Measurements from ENCODE around the gene LIFR. TPM values are rescaled to one million over a fixed set of nuclear protein-coding genes. Genes with fewer than 3 reads are reported as not detected.

Gene LIFR
- total and polyA plus RNA-seq, 2 donors, result 27.5 to 33.8 TPM

DNA sequence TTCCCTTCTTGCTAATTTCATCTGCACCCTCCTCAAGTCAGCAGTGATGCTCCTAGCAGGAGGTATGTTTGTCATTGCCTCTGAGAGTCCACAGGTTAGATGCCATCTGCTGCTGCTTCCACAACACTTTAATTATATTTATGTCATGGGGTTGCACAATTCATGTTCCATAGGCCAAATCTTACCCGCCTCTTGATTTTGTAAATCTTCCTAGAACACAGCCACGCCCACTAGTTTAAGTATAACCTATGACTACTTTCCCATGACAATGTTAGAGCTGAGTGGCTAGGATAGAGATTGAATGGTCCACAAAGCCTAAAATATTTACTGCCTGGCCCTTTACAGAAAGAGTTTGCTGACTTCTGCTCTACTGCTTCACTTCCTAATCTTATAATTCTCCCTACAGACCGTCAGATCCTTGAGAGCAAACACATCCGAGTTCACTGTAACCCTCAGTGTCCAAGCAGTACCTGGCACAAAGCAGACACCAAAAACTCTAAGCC lies 21.1 kb downstream of the LIFR start:
- H3K27me3 ChIP-seq (ENCODE audit: control insufficient read depth in 2 of 2, insufficient read depth in 1 of 2, low read length in 1 of 2), result no peaks in the 10 kb centered on the region
- no peaks in the 10 kb centered on the region for H3K9me3 ChIP-seq (ENCODE audit: control insufficient read depth in 2 of 2, insufficient read depth in 1 of 2, low read length in 1 of 2)
- WGBS, result 76% methylated on average over 4 of the region's 4 CpGs
- DNase-seq (ENCODE audit: low read depth in 6 of 9, low spot score in 9 of 9), result no peak
- H3K4me1 ChIP-seq (ENCODE audit: control insufficient read depth in 2 of 2, insufficient read depth in 2 of 2, low read length in 2 of 2), result no peaks in the 10 kb centered on the region
- H3K36me3 ChIP-seq (ENCODE audit: control insufficient read depth in 2 of 2, insufficient read depth in 2 of 2, low read length in 1 of 2), result no peaks in the 10 kb centered on the region
- no peak overlapping the region for H3K4me3 ChIP-seq (ENCODE audit: low read length in 2 of 2)
- H3K27ac ChIP-seq (ENCODE audit: low read depth in 1 of 2, low read length in 1 of 2), result no peak overlapping the region

DNA sequence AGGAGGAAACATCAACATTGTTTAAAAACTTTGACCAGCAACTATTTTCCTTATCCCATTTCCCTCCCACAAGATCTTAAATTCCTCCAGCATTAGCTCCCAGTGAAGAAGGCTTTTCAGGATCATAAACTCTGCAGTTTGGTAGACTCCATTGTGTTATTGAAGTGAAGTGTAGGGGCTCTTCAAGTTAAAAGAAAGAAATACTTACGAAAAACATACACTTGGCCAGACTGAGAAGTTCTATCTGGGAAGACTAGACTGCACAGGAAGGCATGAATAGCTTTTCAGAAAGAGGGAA lies 22.3 kb downstream of the LIFR start:
- Histone ChIP-seq H3K27ac (ENCODE audit: low read depth in 1 of 2, low read length in 1 of 2) (no peak overlapping the region), H3K9me3 (ENCODE audit: control insufficient read depth in 2 of 2, insufficient read depth in 1 of 2, low read length in 1 of 2) (no peaks in the 10 kb centered on the region), H3K27me3 (ENCODE audit: control insufficient read depth in 2 of 2, insufficient read depth in 1 of 2, low read length in 1 of 2) (no peaks in the 10 kb centered on the region), H3K4me1 (ENCODE audit: control insufficient read depth in 2 of 2, insufficient read depth in 2 of 2, low read length in 2 of 2) (no peaks in the 10 kb centered on the region), H3K4me3 (ENCODE audit: low read length in 2 of 2) (no peak overlapping the region), H3K36me3 (ENCODE audit: control insufficient read depth in 2 of 2, insufficient read depth in 2 of 2, low read length in 1 of 2) (no peaks in the 10 kb centered on the region)
- WGBS, result 70% methylated on average over 1 of the region's 1 CpG
- DNase-seq (ENCODE audit: low read depth in 6 of 9, low spot score in 9 of 9), result no peak

DNA sequence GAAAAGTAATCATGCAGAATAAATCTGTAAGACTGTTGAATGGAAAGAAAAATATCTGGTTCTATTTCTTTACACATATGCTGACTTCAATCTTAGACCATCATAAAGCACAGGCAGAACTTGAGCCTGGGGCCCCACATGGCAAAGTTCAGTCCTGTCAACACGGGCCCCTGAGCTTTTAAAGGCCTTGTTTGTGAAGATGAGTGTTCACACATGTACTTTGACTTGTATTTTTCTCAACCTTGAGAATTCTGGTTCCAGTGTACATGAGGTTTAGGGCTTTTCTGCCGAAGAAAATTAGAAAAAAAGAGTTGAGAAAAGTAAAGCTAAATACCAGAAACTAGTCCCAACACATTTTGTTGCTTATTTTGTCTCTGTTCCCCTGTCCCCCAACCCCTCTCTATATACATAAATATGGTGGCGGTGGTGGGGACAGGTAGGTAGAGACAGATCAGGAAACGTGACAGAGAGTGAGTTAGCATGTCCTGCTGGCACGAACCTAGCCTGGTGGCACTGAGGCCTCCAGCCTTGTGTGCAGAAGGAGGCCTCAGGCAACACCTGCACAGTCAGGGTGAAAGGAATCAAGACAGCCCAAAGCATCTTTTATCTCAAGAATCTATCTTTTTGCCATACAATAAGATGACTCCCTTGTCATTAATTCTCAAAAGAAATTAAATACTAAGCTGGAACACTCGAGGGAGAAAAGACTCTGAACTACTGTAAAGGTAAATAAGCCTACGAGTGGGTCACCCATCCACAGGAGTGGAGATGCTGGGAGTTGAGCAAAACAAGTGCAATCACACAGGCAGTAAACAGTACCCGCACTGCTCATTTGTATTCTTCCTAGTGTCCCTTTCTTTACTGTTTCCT lies 22.9 kb downstream of the LIFR start:
- Histone ChIP-seq H3K9me3 (ENCODE audit: control insufficient read depth in 2 of 2, insufficient read depth in 1 of 2, low read length in 1 of 2) (no peaks in the 10 kb centered on the region), H3K4me1 (ENCODE audit: control insufficient read depth in 2 of 2, insufficient read depth in 2 of 2, low read length in 2 of 2) (no peaks in the 10 kb centered on the region), H3K36me3 (ENCODE audit: control insufficient read depth in 2 of 2, insufficient read depth in 2 of 2, low read length in 1 of 2) (no peaks in the 10 kb centered on the region), H3K27ac (ENCODE audit: low read depth in 1 of 2, low read length in 1 of 2) (no peak overlapping the region), H3K4me3 (ENCODE audit: low read length in 2 of 2) (no peak overlapping the region), H3K27me3 (ENCODE audit: control insufficient read depth in 2 of 2, insufficient read depth in 1 of 2, low read length in 1 of 2) (no peaks in the 10 kb centered on the region)
- no peak for DNase-seq (ENCODE audit: low read depth in 6 of 9, low spot score in 9 of 9)
- 80% methylated on average over 8 of the region's 8 CpGs for WGBS

DNA sequence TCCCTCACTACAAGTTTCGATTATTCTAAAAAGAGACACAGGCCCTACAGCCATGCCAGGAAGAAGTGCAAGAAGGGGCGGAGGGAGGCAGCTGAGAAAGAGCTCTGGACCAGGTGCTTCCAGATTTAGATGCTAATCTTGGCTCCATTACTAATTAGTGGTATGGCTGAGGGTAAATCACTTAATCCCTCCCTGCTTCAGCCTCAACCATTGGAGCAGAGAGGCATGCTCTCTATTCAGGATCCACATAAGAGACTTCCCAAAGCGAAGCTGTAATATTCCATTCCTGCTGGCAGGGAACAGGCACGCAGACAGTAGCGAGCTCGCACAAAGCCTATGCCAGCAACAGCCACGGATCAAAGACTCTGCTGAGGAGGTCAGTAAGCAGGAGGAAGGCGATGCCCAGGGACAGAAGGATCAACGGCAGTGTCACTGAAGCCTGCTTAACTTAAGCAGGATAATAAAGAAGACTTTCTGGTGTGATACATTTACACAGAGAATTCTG lies 24.2 kb downstream of the LIFR start:
- Histone ChIP-seq H3K36me3 (ENCODE audit: control insufficient read depth in 2 of 2, insufficient read depth in 2 of 2, low read length in 1 of 2) (no peaks in the 10 kb centered on the region), H3K4me1 (ENCODE audit: control insufficient read depth in 2 of 2, insufficient read depth in 2 of 2, low read length in 2 of 2) (no peaks in the 10 kb centered on the region), H3K27me3 (ENCODE audit: control insufficient read depth in 2 of 2, insufficient read depth in 1 of 2, low read length in 1 of 2) (no peaks in the 10 kb centered on the region), H3K27ac (ENCODE audit: low read depth in 1 of 2, low read length in 1 of 2) (no peak overlapping the region), H3K4me3 (ENCODE audit: low read length in 2 of 2) (no peak overlapping the region), H3K9me3 (ENCODE audit: control insufficient read depth in 2 of 2, insufficient read depth in 1 of 2, low read length in 1 of 2) (no peaks in the 10 kb centered on the region)
- WGBS, result 85% methylated on average over 9 of the region's 9 CpGs
- DNase-seq (ENCODE audit: low read depth in 6 of 9, low spot score in 9 of 9), result no peak

DNA sequence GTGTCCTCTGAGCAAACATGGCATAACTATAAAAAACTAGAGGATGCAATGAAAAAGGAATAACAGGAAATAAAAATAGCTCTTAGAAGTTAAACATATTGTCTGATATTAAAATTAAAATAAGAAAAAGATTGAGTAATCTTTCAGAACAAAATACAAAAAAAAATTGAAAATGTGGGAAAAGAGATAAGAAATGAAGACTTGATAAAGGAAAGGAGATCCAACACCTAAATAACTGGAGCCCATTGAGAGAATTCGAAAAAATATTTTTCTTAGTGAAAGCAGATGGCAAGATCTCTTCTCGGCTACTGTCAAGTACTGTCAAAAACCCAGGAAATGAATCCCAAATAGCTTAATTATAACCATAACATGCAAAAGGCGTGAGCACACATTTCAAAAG lies 24.9 kb downstream of the LIFR start:
- Histone ChIP-seq H3K36me3 (ENCODE audit: control insufficient read depth in 2 of 2, insufficient read depth in 2 of 2, low read length in 1 of 2) (no peaks in the 10 kb centered on the region), H3K4me1 (ENCODE audit: control insufficient read depth in 2 of 2, insufficient read depth in 2 of 2, low read length in 2 of 2) (no peaks in the 10 kb centered on the region), H3K4me3 (ENCODE audit: low read length in 2 of 2) (no peak overlapping the region), H3K27me3 (ENCODE audit: control insufficient read depth in 2 of 2, insufficient read depth in 1 of 2, low read length in 1 of 2) (no peaks in the 10 kb centered on the region), H3K9me3 (ENCODE audit: control insufficient read depth in 2 of 2, insufficient read depth in 1 of 2, low read length in 1 of 2) (no peaks in the 10 kb centered on the region), H3K27ac (ENCODE audit: low read depth in 1 of 2, low read length in 1 of 2) (no peak overlapping the region)
- WGBS, result 87% methylated on average over 3 of the region's 3 CpGs
- DNase-seq (ENCODE audit: low read depth in 6 of 9, low spot score in 9 of 9), result no peak

DNA sequence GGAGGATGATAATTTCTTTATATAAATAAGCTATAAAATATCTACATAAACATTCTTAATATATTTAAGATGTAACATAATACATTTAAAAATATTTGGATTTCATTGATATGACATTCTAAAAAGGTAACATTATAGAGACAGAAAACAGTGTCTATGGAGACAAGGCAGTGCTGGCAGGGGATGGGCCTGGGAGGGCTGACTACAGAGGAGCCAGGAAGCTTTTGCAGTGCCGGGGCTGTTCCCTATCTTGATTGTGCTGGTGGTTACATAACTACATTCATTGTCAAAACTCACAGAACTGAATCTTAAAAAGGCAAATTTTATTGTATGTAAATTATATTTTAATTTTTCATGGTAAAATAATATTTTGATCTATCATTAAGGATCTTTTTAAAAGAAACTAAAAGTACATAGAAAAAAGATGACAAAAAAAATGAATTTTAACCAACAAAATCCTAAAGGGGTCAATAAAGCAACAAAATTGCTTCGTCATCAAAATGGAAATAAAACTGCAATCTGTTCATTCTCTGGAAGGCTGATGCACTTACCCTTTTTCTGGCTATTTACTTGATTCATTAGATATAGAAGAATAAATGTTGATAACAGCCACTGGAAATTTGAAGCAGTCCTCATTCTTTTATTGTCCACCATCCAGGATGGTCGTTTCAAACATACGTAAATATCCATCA lies 26.3 kb downstream of the LIFR start:
- no peak overlapping the region for H3K27ac ChIP-seq (ENCODE audit: low read depth in 1 of 2, low read length in 1 of 2)
- H3K4me1 ChIP-seq (ENCODE audit: control insufficient read depth in 2 of 2, insufficient read depth in 2 of 2, low read length in 2 of 2), result no peaks in the 10 kb centered on the region
- no peaks in the 10 kb centered on the region for H3K9me3 ChIP-seq (ENCODE audit: control insufficient read depth in 2 of 2, insufficient read depth in 1 of 2, low read length in 1 of 2)
- WGBS, result 76% methylated on average over 4 of the region's 4 CpGs
- no peak for DNase-seq (ENCODE audit: low read depth in 6 of 9, low spot score in 9 of 9)
- no peaks in the 10 kb centered on the region for H3K36me3 ChIP-seq (ENCODE audit: control insufficient read depth in 2 of 2, insufficient read depth in 2 of 2, low read length in 1 of 2)
- H3K4me3 ChIP-seq (ENCODE audit: low read length in 2 of 2), result no peak overlapping the region
- H3K27me3 ChIP-seq (ENCODE audit: control insufficient read depth in 2 of 2, insufficient read depth in 1 of 2, low read length in 1 of 2), result no peaks in the 10 kb centered on the region

DNA sequence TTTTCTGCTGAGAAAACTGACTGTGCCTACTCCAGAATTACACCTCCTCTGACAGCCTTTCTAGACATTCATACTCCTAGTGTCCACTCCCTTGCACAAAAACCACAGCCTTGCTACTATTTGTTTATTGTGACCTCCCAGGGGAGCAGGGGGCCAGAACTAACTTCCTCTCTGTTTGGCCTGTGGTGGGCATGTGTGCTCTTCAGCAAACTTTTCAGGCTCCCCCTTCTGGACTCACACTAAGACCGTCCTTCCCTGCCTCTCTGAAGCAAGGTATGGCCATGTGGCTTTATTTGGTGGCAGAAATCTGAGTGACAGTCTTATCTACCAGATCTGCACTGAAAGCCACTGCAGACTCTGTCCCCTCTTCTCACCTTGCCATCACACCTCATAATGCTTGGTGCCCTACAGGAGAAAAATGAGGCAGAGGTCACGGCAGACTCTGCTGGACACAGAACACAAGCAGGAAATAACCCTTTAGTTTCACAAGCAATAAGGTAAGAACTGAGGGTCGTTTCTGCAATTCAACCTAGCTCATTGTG lies 28.2 kb downstream of the LIFR start:
- H3K36me3 ChIP-seq (ENCODE audit: control insufficient read depth in 2 of 2, insufficient read depth in 2 of 2, low read length in 1 of 2), result no peaks in the 10 kb centered on the region
- H3K4me3 ChIP-seq (ENCODE audit: low read length in 2 of 2), result no peak overlapping the region
- WGBS, result 43% methylated on average over 3 of the region's 3 CpGs
- no peak for DNase-seq (ENCODE audit: low read depth in 6 of 9, low spot score in 9 of 9)
- H3K9me3 ChIP-seq (ENCODE audit: control insufficient read depth in 2 of 2, insufficient read depth in 1 of 2, low read length in 1 of 2), result no peaks in the 10 kb centered on the region
- H3K27ac ChIP-seq (ENCODE audit: low read depth in 1 of 2, low read length in 1 of 2), result no peak overlapping the region
- no peaks in the 10 kb centered on the region for H3K4me1 ChIP-seq (ENCODE audit: control insufficient read depth in 2 of 2, insufficient read depth in 2 of 2, low read length in 2 of 2)
- H3K27me3 ChIP-seq (ENCODE audit: control insufficient read depth in 2 of 2, insufficient read depth in 1 of 2, low read length in 1 of 2), result no peaks in the 10 kb centered on the region

DNA sequence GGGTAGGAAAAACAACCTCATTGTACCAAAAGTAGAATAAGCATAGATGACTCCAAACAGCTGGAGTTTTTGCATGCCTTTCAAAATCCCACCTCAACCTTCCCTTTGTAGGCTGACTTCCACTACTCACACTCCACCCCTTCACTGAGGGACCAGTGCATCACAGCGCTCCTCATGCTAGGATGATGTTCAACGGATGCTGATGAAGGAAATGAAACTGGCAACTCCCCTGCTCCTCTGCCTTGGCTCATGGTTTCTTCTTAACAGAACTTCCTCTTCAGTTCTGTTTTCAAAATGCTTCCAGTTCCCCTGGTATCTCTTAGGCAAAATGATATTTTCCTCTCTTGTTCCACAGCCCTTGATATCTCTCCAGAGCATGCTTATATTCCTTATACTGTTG lies 29.0 kb downstream of the LIFR start:
- 75% methylated on average over 2 of the region's 2 CpGs for WGBS
- DNase-seq (ENCODE audit: low read depth in 6 of 9, low spot score in 9 of 9), result no peak
- Histone ChIP-seq H3K4me3 (ENCODE audit: low read length in 2 of 2) (no peak overlapping the region), H3K36me3 (ENCODE audit: control insufficient read depth in 2 of 2, insufficient read depth in 2 of 2, low read length in 1 of 2) (no peaks in the 10 kb centered on the region), H3K27me3 (ENCODE audit: control insufficient read depth in 2 of 2, insufficient read depth in 1 of 2, low read length in 1 of 2) (no peaks in the 10 kb centered on the region), H3K9me3 (ENCODE audit: control insufficient read depth in 2 of 2, insufficient read depth in 1 of 2, low read length in 1 of 2) (no peaks in the 10 kb centered on the region), H3K27ac (ENCODE audit: low read depth in 1 of 2, low read length in 1 of 2) (no peak overlapping the region), H3K4me1 (ENCODE audit: control insufficient read depth in 2 of 2, insufficient read depth in 2 of 2, low read length in 2 of 2) (no peaks in the 10 kb centered on the region)

DNA sequence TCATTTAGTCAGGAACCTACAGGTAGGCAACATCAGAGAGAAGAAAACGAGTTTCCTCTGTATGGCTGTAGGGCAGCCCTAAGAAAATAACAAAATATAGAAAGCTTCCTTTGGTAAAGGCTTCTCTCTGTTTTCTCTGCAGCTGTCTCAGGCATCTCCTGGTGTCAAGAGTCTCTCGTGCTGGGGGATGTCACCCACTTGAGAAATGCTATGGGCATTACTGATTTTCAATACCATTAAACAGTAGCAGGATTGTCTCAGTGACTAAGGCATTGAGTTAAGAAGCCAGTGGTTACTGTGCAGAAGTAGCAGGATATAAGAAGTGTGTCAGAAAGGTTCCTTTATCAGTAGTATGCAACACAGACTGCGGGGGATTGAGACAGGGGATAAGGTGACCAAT lies 32.4 kb downstream of the LIFR start:
- H3K4me3 ChIP-seq (ENCODE audit: low read length in 2 of 2), result no peak overlapping the region
- no peaks in the 10 kb centered on the region for H3K27me3 ChIP-seq (ENCODE audit: control insufficient read depth in 2 of 2, insufficient read depth in 1 of 2, low read length in 1 of 2)
- H3K27ac ChIP-seq (ENCODE audit: low read depth in 1 of 2, low read length in 1 of 2), result no peak overlapping the region
- H3K36me3 ChIP-seq (ENCODE audit: control insufficient read depth in 2 of 2, insufficient read depth in 2 of 2, low read length in 1 of 2), result no peaks in the 10 kb centered on the region
- H3K9me3 ChIP-seq (ENCODE audit: control insufficient read depth in 2 of 2, insufficient read depth in 1 of 2, low read length in 1 of 2), result no peaks in the 10 kb centered on the region
- DNase-seq (ENCODE audit: low read depth in 6 of 9, low spot score in 9 of 9), result no peak
- whole genome bisulfite sequencing, result 83% methylated on average over 3 of the region's 3 CpGs
- no peaks in the 10 kb centered on the region for H3K4me1 ChIP-seq (ENCODE audit: control insufficient read depth in 2 of 2, insufficient read depth in 2 of 2, low read length in 2 of 2)

All from thymus (tissue), 11 donors.